Coronary artery (tissue), 2 donors: ENCODE data around the gene CIROP.

Experiments used
- DNase-seq: peaks from one replicate; pipeline ENCODE4 v3.0.0-alpha.2; 2017; ENCODE audit warnings: low spot score
- H3K27ac ChIP-seq, 2 donors: fragments of 200-600 bp; sonication (generic); one replicate each; pipeline ENCODE4 v1.5.1; 2016 to 2019
- H3K4me3 ChIP-seq: fragments of 200-600 bp; sonication (generic); 2 replicates; pipeline ENCODE4 v1.5.1; 2016; ENCODE audit warnings: mild to moderate bottlenecking, moderate library complexity
- TF ChIP-seq, protein P1 (sequence below): fragments of 200-600 bp; sonication (generic); IDR thresholded peaks from one replicate; pipeline ENCODE4 v1.5.1; 2019; ENCODE audit warnings: antibody characterized with exemption

Gene CIROP

GRCh38 chr14:23071244-23071920 lies 33.4 kb downstream of the CIROP start:
- H3K4me3 ChIP-seq: peak overlapping the region; percentile 88
- TF ChIP-seq, protein P1, sequence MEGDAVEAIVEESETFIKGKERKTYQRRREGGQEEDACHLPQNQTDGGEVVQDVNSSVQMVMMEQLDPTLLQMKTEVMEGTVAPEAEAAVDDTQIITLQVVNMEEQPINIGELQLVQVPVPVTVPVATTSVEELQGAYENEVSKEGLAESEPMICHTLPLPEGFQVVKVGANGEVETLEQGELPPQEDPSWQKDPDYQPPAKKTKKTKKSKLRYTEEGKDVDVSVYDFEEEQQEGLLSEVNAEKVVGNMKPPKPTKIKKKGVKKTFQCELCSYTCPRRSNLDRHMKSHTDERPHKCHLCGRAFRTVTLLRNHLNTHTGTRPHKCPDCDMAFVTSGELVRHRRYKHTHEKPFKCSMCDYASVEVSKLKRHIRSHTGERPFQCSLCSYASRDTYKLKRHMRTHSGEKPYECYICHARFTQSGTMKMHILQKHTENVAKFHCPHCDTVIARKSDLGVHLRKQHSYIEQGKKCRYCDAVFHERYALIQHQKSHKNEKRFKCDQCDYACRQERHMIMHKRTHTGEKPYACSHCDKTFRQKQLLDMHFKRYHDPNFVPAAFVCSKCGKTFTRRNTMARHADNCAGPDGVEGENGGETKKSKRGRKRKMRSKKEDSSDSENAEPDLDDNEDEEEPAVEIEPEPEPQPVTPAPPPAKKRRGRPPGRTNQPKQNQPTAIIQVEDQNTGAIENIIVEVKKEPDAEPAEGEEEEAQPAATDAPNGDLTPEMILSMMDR: no peak

DNA sequence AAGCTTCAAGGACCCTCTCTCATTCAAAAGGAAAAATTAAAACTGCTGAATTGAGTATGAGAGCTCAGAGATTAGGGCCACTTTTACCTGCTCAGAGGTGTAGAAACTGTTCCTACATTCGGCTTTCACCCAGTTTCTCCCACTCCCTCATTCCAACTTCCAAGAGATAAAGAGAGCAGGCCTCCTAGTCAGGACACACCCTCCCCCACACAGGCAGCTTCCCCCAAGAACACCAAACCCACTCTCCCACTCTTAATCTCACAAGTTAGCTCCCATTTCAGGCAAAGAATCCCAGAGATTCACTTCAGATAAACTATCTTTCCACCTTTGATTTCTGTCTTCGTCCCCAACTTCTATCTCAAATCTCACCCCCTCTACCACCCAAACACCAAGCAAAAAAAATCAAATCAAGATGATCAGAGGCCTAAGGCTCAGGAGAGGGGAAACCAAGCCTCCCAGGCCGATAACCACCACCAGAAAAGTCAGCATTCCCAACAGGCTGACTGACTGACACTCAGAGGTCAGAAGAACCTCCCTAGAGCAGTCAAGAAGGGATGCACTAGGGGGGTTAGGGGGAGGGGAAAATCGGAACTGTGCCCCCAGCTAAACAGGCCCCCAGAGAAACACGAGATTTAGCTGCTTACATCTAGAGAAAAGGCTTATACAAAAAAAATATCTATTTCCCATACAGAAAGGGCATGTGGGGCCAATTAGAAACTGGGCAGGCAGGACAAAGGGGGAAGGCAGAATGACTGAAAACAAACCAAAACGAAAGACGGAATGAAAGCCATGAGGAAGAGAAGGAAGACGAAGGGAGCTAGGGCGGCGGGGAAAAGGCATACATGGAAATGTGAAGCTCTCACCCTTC lies 34.3 kb downstream of the CIROP start:
- Histone ChIP-seq H3K27ac (peak overlapping the region; percentile 33 to 67), H3K4me3 (peak overlapping the region; percentile 88)
- TF ChIP-seq, protein P1: no peak
- no peak for DNase-seq

More at GRCh38 chr14:23071244-23071920, 33.4 kb downstream of the CIROP start:
- peak overlapping the region; percentile 67 to 89 for H3K27ac ChIP-seq
- peak; percentile 89 for DNase-seq

DNA sequence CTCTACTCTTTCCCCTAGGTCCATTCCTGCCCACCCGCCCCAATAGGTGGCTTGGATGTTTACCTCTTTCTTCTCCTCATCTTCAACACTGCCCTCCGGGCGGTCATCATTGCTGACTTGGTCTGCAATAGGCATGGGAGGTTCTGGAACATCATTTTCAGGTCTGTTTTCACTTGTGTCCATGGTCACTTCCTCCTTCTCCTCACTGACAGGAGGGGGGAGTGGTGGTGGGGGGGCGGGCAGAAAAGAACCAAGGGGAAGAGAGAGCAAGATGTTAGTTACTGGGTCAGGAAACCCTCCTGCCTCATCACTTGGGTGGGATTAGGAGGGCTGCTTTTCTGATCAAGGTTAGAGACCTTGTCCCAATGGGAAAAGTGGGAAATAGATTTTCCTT lies 35.4 kb downstream of the CIROP start:
- DNase-seq: no peak
- TF ChIP-seq, protein P1: no peak
- Histone ChIP-seq H3K27ac (no peak overlapping the region), H3K4me3 (no peak overlapping the region)

- TF ChIP-seq, protein P1: peak; percentile 98
- Histone ChIP-seq H3K27ac (no peak overlapping the region), H3K4me3 (no peak overlapping the region)
- DNase-seq: no peak
Measured at GRCh38 chr14:23068789-23069412, 35.9 kb downstream of the CIROP start.

DNA sequence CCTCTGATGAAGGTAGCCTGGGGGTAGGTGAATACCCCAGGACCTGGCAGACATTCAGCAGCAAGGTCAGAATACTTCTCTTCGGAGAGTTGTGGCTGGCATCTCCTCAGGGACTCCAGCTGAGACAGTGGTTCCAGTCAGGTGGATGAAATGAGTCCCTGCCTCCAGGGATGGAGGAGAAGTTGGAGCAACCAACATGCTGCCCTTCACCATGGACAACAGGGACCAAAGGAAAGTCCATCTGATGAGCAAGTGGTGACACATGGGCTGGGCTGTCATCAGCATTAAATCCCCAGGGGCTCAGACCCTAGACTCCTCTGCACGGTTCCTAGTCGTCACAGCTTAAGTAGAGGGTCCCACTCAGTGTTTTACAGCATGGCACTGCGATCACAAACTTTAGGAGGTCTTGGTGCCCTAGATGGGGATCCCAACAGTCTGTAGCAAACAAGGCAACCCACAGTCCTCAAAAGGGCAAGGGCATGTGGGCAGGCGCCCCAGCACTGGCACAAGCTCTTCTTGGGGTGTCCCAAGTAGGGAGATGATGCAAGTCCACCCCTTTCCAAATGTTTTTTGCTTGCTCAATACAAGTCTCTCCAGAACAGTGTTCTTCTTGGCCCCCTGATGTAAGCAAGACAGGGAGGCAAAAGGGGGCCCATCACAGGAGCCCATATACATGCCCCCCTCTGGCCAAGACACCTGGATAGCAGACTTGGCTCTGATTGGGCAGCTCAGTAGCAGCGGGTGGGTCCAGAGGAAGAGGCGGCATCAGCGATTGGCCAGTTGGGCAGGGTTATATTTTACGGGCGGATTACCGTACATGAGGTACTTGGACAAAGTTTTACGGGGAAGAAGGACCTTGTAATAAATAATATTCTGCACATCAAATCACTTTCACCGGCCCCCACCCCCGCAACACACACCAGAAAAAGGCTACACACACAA lies 36.7 kb downstream of the CIROP start:
- no peak overlapping the region for H3K27ac ChIP-seq
- DNase-seq: peak; percentile 57
- TF ChIP-seq, protein P1: no peak
- no peak overlapping the region for H3K4me3 ChIP-seq
